ENCODE results near the gene D2HGDH.

GRCh38 chr2:241734208-241734466, 293 bp upstream of the D2HGDH start:
- TF ChIP-seq EZH2 (IDR thresholded peaks at IDR 0.05; ENCODE audit: insufficient read depth, poor library complexity, severe bottlenecking) (no peak), EZH2phosphoT487 (IDR thresholded peaks at IDR 0.05; ENCODE audit: insufficient read depth, low read depth) (no peak)

All from GM23248 (cell line).